ENCODE results near the gene MYL7.
"Not testable (repeated sequence)": the region's sequence is repeated elsewhere in the genome, so short reads cannot be mapped to it uniquely, and the experiment has no call there.

The MYL7 gene

GRCh38 chr7:44141221-44141850 is at the start of gene MYL7:
Gene MYL7, minus strand, starts transcription at chr7:44141332. Its CDS starts 27 bp downstream, at chr7:44141305.
- FAIRE-seq = no peak

GRCh38 chr7:44189993-44190872 is 49.1 kb upstream of the MYL7 start:
- no peak for FAIRE-seq

- FAIRE-seq = no peak
These were observed 48.3 kb upstream of the MYL7 start, which contains the start of gene GCK for GRCh38 chr7:44189286-44189992. Gene GCK, minus strand, starts transcription at chr7:44189439. Its CDS starts 486 bp downstream, at chr7:44188953.

- no peak for FAIRE-seq
These were observed 47.5 kb upstream of the MYL7 start for GRCh38 chr7:44188480-44189225.

GRCh38 chr7:44187636-44188416 is 46.7 kb upstream of the MYL7 start:
- no peak for FAIRE-seq

GRCh38 chr7:44186736-44187135 is 45.6 kb upstream of the MYL7 start:
- FAIRE-seq = no peak

- no peak for FAIRE-seq
These were observed 44.6 kb upstream of the MYL7 start for GRCh38 chr7:44185729-44186128.

- no peak for FAIRE-seq
These were observed 43.8 kb upstream of the MYL7 start for GRCh38 chr7:44184873-44185446.

- no peak for FAIRE-seq
These were observed 43.2 kb upstream of the MYL7 start for GRCh38 chr7:44184206-44184872.

- FAIRE-seq = no peak
These were observed 42.3 kb upstream of the MYL7 start for GRCh38 chr7:44183386-44183785.

GRCh38 chr7:44182827-44183226 is 41.7 kb upstream of the MYL7 start:
- no peak for FAIRE-seq

- FAIRE-seq = no peak
These were observed 39.5 kb upstream of the MYL7 start for GRCh38 chr7:44180631-44181030.

- no peak for FAIRE-seq
These were observed 36.5 kb upstream of the MYL7 start for GRCh38 chr7:44177570-44178131.

- FAIRE-seq = no peak
These were observed 35.4 kb upstream of the MYL7 start for GRCh38 chr7:44176486-44176885.

GRCh38 chr7:44175730-44176129 is 34.6 kb upstream of the MYL7 start:
- FAIRE-seq = no peak

GRCh38 chr7:44174694-44174948 is 33.5 kb upstream of the MYL7 start:
- FAIRE-seq = not testable (repeated sequence)

GRCh38 chr7:44173911-44174693 is 33.0 kb upstream of the MYL7 start:
- no peak for FAIRE-seq

GRCh38 chr7:44172803-44173424 is 31.8 kb upstream of the MYL7 start:
- FAIRE-seq = no peak

- no peak for FAIRE-seq
These were observed 31.2 kb upstream of the MYL7 start for GRCh38 chr7:44172352-44172751.
